HepG2 (cell line): Measurements from ENCODE around the gene RPRD2. TPM values are rescaled to one million over a fixed set of nuclear protein-coding genes. Genes with fewer than 3 reads are reported as not detected.

Source experiments
- AGO1 ChIP-seq: fragments of 200-400 bp; formaldehyde crosslinking; IDR thresholded peaks from 2 replicates; pipeline ENCODE4 v1.6.1; 2017; ENCODE audit warnings: mild to moderate bottlenecking, low read depth, low read length, moderate library complexity; ENCODE audit not compliant: poor library complexity, severe bottlenecking
- ARNT2 ChIP-seq: sonication (generic); formaldehyde crosslinking; IDR thresholded peaks from 2 replicates; pipeline ENCODE4 v1.8.0; 2022; ENCODE audit warnings: mild to moderate bottlenecking, low read depth, missing genetic modification reagents, moderate library complexity
- BRD4 ChIP-seq: sonication (generic); formaldehyde crosslinking; IDR thresholded peaks from 2 replicates; pipeline ENCODE4 v1.4.0; 2020; ENCODE audit warnings: missing genetic modification reagents
- EZH2 ChIP-seq: conservative IDR thresholded peaks from 2 replicates; pipeline ENCODE4 v1.6.1; 2012; ENCODE audit warnings: mild to moderate bottlenecking, low read depth, low read length, moderate library complexity
- HNF4G ChIP-seq, 2 experiments: sonication (generic) in 1 of 2; formaldehyde crosslinking in 1 of 2; IDR thresholded peaks; 2 replicates each; pipeline versions ENCODE4 v1.4.0 to v1.6.1; 2011 to 2020; ENCODE audit warnings: borderline replicate concordance in 2 of 2, low read depth in 2 of 2, mild to moderate bottlenecking in 2 of 2, low read length in 1 of 2, missing genetic modification reagents in 1 of 2, moderate library complexity in 1 of 2
- JARID2 ChIP-seq: sonication (generic); formaldehyde crosslinking; IDR thresholded peaks from 2 replicates; pipeline ENCODE4 v1.8.1; 2023; ENCODE audit warnings: missing genetic modification reagents, inconsistent platforms; ENCODE audit not compliant: insufficient replicate concordance
- KMT2B ChIP-seq: IDR thresholded peaks from 2 replicates; pipeline ENCODE4 v1.6.1; 2016; ENCODE audit warnings: missing genetic modification reagents, missing compliant biosample characterization
- MBNL3 ChIP-seq: fragments of 250-450 bp; sonication (Bioruptor Pico); conservative IDR thresholded peaks from 2 replicates; pipeline ENCODE4 v1.8.0; 2022; ENCODE audit warnings: mild to moderate bottlenecking, inconsistent platforms
- MYC ChIP-seq: sonication (generic); formaldehyde crosslinking; IDR thresholded peaks from 2 replicates; pipeline ENCODE4 v1.9.0; 2021; ENCODE audit warnings: missing genetic modification reagents, borderline replicate concordance
- PCBP2 ChIP-seq: fragments of 200-400 bp; formaldehyde crosslinking; optimal IDR thresholded peaks from 2 replicates; pipeline ENCODE3; 2018; ENCODE audit warnings: low read length, low read depth; ENCODE audit not compliant: poor library complexity, severe bottlenecking
- PHF8 ChIP-seq: sonication (generic); formaldehyde crosslinking; IDR thresholded peaks from 2 replicates; pipeline ENCODE4 v1.5.0; 2020; ENCODE audit warnings: missing genetic modification reagents
- PITX1 ChIP-seq: sonication (generic); formaldehyde crosslinking; IDR thresholded peaks from 2 replicates; pipeline ENCODE4 v1.5.1; 2020; ENCODE audit warnings: mild to moderate bottlenecking, missing genetic modification reagents
- POLR2AphosphoS5 ChIP-seq: IDR thresholded peaks from 2 replicates; pipeline ENCODE4 v1.6.1; 2012; ENCODE audit warnings: low read depth, low read length
- ZFP36 ChIP-seq: fragments of 150-350 bp; IDR thresholded peaks from 2 replicates; pipeline ENCODE4 v1.6.1; 2018; ENCODE audit warnings: borderline replicate concordance, low read length, low read depth; ENCODE audit not compliant: partially characterized antibody
- ZNF10 ChIP-seq: sonication (generic); formaldehyde crosslinking; IDR thresholded peaks from 2 replicates; pipeline ENCODE4 v1.4.0; 2020; ENCODE audit warnings: mild to moderate bottlenecking, low read depth, missing genetic modification reagents, borderline replicate concordance
- ZNF180 ChIP-seq: sonication (generic); formaldehyde crosslinking; IDR thresholded peaks from 2 replicates; pipeline ENCODE4 v1.4.0; 2020; ENCODE audit warnings: low read depth, missing genetic modification reagents, borderline replicate concordance
- ZNF33A ChIP-seq: sonication (generic); formaldehyde crosslinking; IDR thresholded peaks from 2 replicates; pipeline ENCODE4 v1.5.1; 2020; ENCODE audit warnings: missing genetic modification reagents, mild to moderate bottlenecking, moderate library complexity, borderline replicate concordance
- ZNF746 ChIP-seq: sonication (generic); formaldehyde crosslinking; IDR thresholded peaks from 2 replicates; pipeline ENCODE4 v1.8.0; 2022; ENCODE audit warnings: mild to moderate bottlenecking, missing genetic modification reagents
- ZNF891 ChIP-seq: sonication (generic); formaldehyde crosslinking; IDR thresholded peaks from 2 replicates; pipeline ENCODE4 v1.5.0; 2020; ENCODE audit warnings: mild to moderate bottlenecking, missing genetic modification reagents
- ZZZ3 ChIP-seq: sonication (generic); formaldehyde crosslinking; IDR thresholded peaks from 2 replicates; pipeline ENCODE4 v1.4.0; 2020; ENCODE audit warnings: missing genetic modification reagents, mild to moderate bottlenecking, borderline replicate concordance
- polyA plus RNA-seq, 8 experiments: library from polyadenylated mRNA; depleted of rRNA in 3 of 8; stranded (reverse) in 7 of 8; unstranded in 1 of 8; fragments of >200 nt; fragmentation: Illumina TruSeq in 4 of 8; extraction: Trizol in 4 of 8; gene quantifications; 2 replicates each; pipeline versions ENCODE4 v1.2.1 to v1.2.3, GENCODE V29; 2011 to 2016; ENCODE audit warnings: low read depth in 4 of 8, missing spikeins in 1 of 8, mixed read lengths in 1 of 8; ENCODE audit not compliant: insufficient read depth in 1 of 8
- total RNA-seq, 5 experiments: library from RNA; depleted of rRNA; stranded (reverse); fragments of >200 nt; fragmentation: Illumina TruSeq; extraction: Trizol; gene quantifications; 2 replicates each; pipeline ENCODE4 v1.2.3, GENCODE V29; 2016; ENCODE audit warnings: low read depth in 1 of 5
- TF ChIP-seq, protein P1 (sequence below): IDR thresholded peaks from 2 replicates; pipeline ENCODE4 v1.6.1; 2016; ENCODE audit warnings: missing genetic modification reagents, missing compliant biosample characterization
- TF ChIP-seq, protein P2 (sequence below): sonication (generic); formaldehyde crosslinking; IDR thresholded peaks from 2 replicates; pipeline ENCODE4 v1.8.1; 2023; ENCODE audit warnings: missing genetic modification reagents, mild to moderate bottlenecking, borderline replicate concordance
- TF ChIP-seq, protein P3 (sequence below): sonication (generic); formaldehyde crosslinking; IDR thresholded peaks from 2 replicates; pipeline ENCODE4 v1.9.0; 2021; ENCODE audit warnings: missing genetic modification reagents, mild to moderate bottlenecking, borderline replicate concordance
- TF ChIP-seq, protein P4 (sequence below): sonication (generic); formaldehyde crosslinking; IDR thresholded peaks from 2 replicates; pipeline ENCODE4 v1.8.0; 2022; ENCODE audit warnings: missing genetic modification reagents, low read depth, mild to moderate bottlenecking, borderline replicate concordance
- TF ChIP-seq, protein P5 (sequence below): sonication (generic); formaldehyde crosslinking; conservative IDR thresholded peaks from 2 replicates; pipeline ENCODE4 v1.5.0; 2020; ENCODE audit warnings: missing genetic modification reagents
- TF ChIP-seq, protein P6 (sequence below): sonication (generic); formaldehyde crosslinking; IDR thresholded peaks from 2 replicates; pipeline ENCODE4 v1.5.0; 2020; ENCODE audit warnings: missing genetic modification reagents

RPRD2 gene
- total and polyA plus RNA-seq, 2 of the 13 experiments (the other 11 are each of a cell fraction or from before 2014, with no cell fraction given): 8.0 to 8.9 TPM

DNA sequence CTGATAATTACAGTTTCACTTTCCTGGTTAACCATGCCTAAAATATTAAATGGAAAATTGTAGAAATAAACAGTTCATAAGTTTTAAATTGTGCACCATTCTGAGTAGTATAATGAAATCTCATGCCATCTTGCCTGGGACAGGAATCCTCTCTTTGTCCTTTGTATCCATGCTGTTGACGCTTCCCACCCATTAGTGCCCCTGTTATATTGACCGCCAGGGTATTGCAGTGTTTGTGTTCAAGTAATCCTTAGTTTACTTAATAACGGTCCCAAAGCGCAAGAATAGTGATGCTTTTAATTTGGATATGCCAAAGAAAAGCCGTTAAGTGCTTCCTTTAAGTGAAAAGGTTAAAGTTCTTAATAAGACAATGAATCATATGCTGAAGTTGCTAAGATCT lies 41.7 kb downstream of the RPRD2 start (continued):
- TF ChIP-seq HNF4G (IDR thresholded peaks at IDR 0.05; ENCODE audit: borderline replicate concordance, low read depth, low read length) (peak; percentile 35; the same call in 1 of the 2 replicates), HNF4G (CRISPR knock-in tag; IDR thresholded peaks at IDR 0.05; ENCODE audit: borderline replicate concordance, low read depth) (no peak), ZNF891 (CRISPR knock-in tag) (no peak), AGO1 (no peak), ZNF10 (CRISPR knock-in tag) (no peak), KMT2B (no peak), ZNF33A (no peak), MBNL3 (CRISPR knock-in tag) (no peak), PCBP2 (no peak), BRD4 (CRISPR knock-in tag) (no peak), ZZZ3 (no peak), EZH2 (no peak), ARNT2 (CRISPR knock-in tag) (no peak), ZFP36 (no peak), PITX1 (CRISPR knock-in tag) (0 out of 2 replicates have a peak, but pooled peaks have one; percentile 39), POLR2AphosphoS5 (no peak), JARID2 (no peak), PHF8 (CRISPR knock-in tag) (no peak), ZNF180 (no peak), ZNF746 (no peak), MYC (CRISPR knock-in tag) (no peak)
- TF ChIP-seq, protein P1, sequence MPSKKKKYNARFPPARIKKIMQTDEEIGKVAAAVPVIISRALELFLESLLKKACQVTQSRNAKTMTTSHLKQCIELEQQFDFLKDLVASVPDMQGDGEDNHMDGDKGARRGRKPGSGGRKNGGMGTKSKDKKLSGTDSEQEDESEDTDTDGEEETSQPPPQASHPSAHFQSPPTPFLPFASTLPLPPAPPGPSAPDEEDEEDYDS: no peak
- TF ChIP-seq, protein P2, sequence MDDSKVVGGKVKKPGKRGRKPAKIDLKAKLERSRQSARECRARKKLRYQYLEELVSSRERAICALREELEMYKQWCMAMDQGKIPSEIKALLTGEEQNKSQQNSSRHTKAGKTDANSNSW (CRISPR knock-in tag): no peak
- TF ChIP-seq, protein P3, sequence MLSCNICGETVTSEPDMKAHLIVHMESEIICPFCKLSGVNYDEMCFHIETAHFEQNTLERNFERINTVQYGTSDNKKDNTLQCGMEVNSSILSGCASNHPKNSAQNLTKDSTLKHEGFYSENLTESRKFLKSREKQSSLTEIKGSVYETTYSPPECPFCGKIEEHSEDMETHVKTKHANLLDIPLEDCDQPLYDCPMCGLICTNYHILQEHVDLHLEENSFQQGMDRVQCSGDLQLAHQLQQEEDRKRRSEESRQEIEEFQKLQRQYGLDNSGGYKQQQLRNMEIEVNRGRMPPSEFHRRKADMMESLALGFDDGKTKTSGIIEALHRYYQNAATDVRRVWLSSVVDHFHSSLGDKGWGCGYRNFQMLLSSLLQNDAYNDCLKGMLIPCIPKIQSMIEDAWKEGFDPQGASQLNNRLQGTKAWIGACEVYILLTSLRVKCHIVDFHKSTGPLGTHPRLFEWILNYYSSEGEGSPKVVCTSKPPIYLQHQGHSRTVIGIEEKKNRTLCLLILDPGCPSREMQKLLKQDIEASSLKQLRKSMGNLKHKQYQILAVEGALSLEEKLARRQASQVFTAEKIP (CRISPR knock-in tag): no peak
- TF ChIP-seq, protein P4, sequence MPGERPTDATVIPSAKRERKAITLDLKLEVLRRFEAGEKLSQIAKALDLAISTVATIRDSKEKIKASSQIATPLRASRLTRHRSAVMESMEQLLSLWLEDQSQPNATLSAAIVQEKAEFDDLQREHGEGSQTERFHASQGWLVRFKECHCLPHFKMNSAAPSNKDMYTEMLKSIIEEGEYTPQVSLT (CRISPR knock-in tag): no peak
- TF ChIP-seq, protein P5, sequence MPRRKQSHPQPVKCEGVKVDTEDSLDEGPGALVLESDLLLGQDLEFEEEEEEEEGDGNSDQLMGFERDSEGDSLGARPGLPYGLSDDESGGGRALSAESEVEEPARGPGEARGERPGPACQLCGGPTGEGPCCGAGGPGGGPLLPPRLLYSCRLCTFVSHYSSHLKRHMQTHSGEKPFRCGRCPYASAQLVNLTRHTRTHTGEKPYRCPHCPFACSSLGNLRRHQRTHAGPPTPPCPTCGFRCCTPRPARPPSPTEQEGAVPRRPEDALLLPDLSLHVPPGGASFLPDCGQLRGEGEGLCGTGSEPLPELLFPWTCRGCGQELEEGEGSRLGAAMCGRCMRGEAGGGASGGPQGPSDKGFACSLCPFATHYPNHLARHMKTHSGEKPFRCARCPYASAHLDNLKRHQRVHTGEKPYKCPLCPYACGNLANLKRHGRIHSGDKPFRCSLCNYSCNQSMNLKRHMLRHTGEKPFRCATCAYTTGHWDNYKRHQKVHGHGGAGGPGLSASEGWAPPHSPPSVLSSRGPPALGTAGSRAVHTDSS (CRISPR knock-in tag): no peak
- TF ChIP-seq, protein P6, sequence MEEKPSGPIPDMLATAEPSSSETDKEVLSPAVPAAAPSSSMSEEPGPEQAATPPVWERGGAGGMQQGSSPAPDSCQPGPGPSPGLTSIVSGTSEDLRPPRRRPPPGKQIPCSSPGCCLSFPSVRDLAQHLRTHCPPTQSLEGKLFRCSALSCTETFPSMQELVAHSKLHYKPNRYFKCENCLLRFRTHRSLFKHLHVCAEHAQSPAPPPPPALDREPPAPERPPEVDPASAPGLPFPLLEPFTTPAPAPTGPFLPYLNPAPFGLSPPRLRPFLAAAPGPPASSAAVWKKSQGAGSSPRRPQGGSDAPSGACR: no peak
